ENCODE data around the gene MMP24.

DNA sequence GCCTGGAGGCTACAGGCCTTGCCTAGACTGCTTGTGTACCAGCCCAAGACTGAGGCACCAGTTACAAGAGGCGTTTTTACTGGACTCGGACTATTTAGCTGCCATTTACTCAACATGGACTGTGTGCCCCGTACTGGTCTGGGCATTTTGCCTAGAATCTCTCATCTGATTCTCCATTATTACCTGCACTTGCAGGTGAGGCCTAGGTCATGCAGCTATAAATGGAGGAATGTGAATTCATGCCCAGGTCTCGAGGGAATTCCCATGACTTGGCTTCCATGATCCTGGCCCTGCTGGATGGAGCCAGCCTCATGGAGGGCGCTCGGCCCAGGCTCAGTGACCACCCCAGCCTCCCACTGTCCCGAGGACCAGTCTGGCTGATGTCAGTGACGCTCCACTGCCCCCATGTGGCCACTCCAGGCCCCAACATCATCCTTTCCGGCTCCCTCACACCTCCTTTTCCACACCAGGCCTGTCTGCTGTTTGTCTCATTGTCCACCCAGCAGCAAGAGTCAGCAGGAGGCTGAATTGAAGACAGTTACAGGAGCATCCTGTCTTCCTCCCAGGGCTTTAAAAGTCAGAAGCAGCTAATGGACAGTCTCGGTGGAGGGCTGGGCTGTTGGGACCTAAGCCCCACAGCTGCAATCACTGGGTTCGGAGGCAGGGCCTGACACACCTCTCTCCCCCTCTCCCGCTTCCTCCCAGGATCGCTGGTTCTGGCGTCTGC lies 42.7 kb downstream of the MMP24 start:
- TF ChIP-seq, protein P1, sequence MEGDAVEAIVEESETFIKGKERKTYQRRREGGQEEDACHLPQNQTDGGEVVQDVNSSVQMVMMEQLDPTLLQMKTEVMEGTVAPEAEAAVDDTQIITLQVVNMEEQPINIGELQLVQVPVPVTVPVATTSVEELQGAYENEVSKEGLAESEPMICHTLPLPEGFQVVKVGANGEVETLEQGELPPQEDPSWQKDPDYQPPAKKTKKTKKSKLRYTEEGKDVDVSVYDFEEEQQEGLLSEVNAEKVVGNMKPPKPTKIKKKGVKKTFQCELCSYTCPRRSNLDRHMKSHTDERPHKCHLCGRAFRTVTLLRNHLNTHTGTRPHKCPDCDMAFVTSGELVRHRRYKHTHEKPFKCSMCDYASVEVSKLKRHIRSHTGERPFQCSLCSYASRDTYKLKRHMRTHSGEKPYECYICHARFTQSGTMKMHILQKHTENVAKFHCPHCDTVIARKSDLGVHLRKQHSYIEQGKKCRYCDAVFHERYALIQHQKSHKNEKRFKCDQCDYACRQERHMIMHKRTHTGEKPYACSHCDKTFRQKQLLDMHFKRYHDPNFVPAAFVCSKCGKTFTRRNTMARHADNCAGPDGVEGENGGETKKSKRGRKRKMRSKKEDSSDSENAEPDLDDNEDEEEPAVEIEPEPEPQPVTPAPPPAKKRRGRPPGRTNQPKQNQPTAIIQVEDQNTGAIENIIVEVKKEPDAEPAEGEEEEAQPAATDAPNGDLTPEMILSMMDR (conservative IDR thresholded peaks at IDR 0.05; ENCODE audit: low read length), result peak; percentile 87
- TF ChIP-seq EZH2phosphoT487 (IDR thresholded peaks at IDR 0.05; ENCODE audit: borderline replicate concordance, low read depth, low read length), result no peak
